Measurements from ENCODE around the gene CDC42EP2.
A peak's percentile ranks its signal among the peaks of the same experiment; 100 is the strongest.
"Not testable (repeated sequence)": the region's sequence is repeated elsewhere in the genome, so short reads cannot be mapped to it uniquely, and the experiment has no call there.

CDC42EP2 gene

GRCh38 chr11:65317025-65317786 lies 2.5 kb downstream of the CDC42EP2 start:
- DNase-seq (ENCODE audit: low spot score): peak; percentile 66

GRCh38 chr11:65320386-65321075 lies 5.9 kb downstream of the CDC42EP2 start:
- DNase-seq (ENCODE audit: low spot score): no peak

GRCh38 chr11:65321076-65321475 lies 6.4 kb downstream of the CDC42EP2 start:
- DNase-seq (ENCODE audit: low spot score): no peak

GRCh38 chr11:65321828-65322485 lies 7.3 kb downstream of the CDC42EP2 start:
- no peak for DNase-seq (ENCODE audit: low spot score)

GRCh38 chr11:65323813-65324212 lies 9.1 kb downstream of the CDC42EP2 start:
- no peak for DNase-seq (ENCODE audit: low spot score)

- DNase-seq (ENCODE audit: low spot score): no peak
These were observed 10.8 kb downstream of the CDC42EP2 start for GRCh38 chr11:65325435-65325834.

- no peak for DNase-seq (ENCODE audit: low spot score)
These were observed 12.4 kb downstream of the CDC42EP2 start for GRCh38 chr11:65327021-65327420.

- no peak for DNase-seq (ENCODE audit: low spot score)
These were observed 14.8 kb downstream of the CDC42EP2 start for GRCh38 chr11:65329478-65329877.

GRCh38 chr11:65329944-65330403 lies 15.3 kb downstream of the CDC42EP2 start:
- peak; percentile 68 for DNase-seq (ENCODE audit: low spot score)

GRCh38 chr11:65330544-65330943 lies 15.9 kb downstream of the CDC42EP2 start:
- DNase-seq (ENCODE audit: low spot score): no peak

GRCh38 chr11:65332591-65332990 lies 17.9 kb downstream of the CDC42EP2 start:
- DNase-seq (ENCODE audit: low spot score): not testable (repeated sequence)

- no peak for DNase-seq (ENCODE audit: low spot score)
These were observed 20.1 kb downstream of the CDC42EP2 start for GRCh38 chr11:65334696-65335295.

GRCh38 chr11:65338676-65339075 lies 24.0 kb downstream of the CDC42EP2 start:
- no peak for DNase-seq (ENCODE audit: low spot score)

- no peak for DNase-seq (ENCODE audit: low spot score)
These were observed 25.6 kb downstream of the CDC42EP2 start for GRCh38 chr11:65340226-65340625.

GRCh38 chr11:65341856-65342255 lies 27.2 kb downstream of the CDC42EP2 start:
- no peak for DNase-seq (ENCODE audit: low spot score)

- no peak for DNase-seq (ENCODE audit: low spot score)
These were observed 36.8 kb downstream of the CDC42EP2 start for GRCh38 chr11:65351511-65351910.

GRCh38 chr11:65352783-65353182 lies 38.1 kb downstream of the CDC42EP2 start:
- peak; percentile 20 for DNase-seq (ENCODE audit: low spot score)

- no peak for DNase-seq (ENCODE audit: low spot score)
These were observed 38.7 kb downstream of the CDC42EP2 start for GRCh38 chr11:65353376-65353775.

GRCh38 chr11:65353900-65354264 lies 39.2 kb downstream of the CDC42EP2 start:
- DNase-seq (ENCODE audit: low spot score): no peak

GRCh38 chr11:65354265-65355012 lies 39.8 kb downstream of the CDC42EP2 start, which contains the start of gene TIGD3:
TIGD3 (plus strand) TSS chr11:65354751; CDS start chr11:65355809, 1,058 bp downstream.
- DNase-seq (ENCODE audit: low spot score): peak; percentile 99

GRCh38 chr11:65355013-65355775 lies 40.5 kb downstream of the CDC42EP2 start:
- peak; percentile 21 for DNase-seq (ENCODE audit: low spot score)
